ENCODE data around the gene MT1G.

GRCh38 chr16:56631197-56631596, 36.7 kb downstream of the MT1G start:
- no peak for TF ChIP-seq EP300 (IDR thresholded peaks at IDR 0.05; ENCODE audit: low read length)
- no peak for TF ChIP-seq EZH2 (IDR thresholded peaks at IDR 0.05; ENCODE audit: borderline replicate concordance, low read depth, low read length)
- no peak for TF ChIP-seq RFX1 (IDR thresholded peaks at IDR 0.05)
- TF ChIP-seq POLR2A (conservative IDR thresholded peaks at IDR 0.05): no peak
- no peak for TF ChIP-seq ZNF57 (CRISPR knock-in tag; IDR thresholded peaks at IDR 0.05)
- TF ChIP-seq ZNF3 (CRISPR knock-in tag; IDR thresholded peaks at IDR 0.05): no peak
- no peak for TF ChIP-seq HOMEZ (CRISPR knock-in tag; IDR thresholded peaks at IDR 0.05)
- no peak for TF ChIP-seq STAT6 (CRISPR knock-in tag; IDR thresholded peaks at IDR 0.05)
- TF ChIP-seq, protein P1, sequence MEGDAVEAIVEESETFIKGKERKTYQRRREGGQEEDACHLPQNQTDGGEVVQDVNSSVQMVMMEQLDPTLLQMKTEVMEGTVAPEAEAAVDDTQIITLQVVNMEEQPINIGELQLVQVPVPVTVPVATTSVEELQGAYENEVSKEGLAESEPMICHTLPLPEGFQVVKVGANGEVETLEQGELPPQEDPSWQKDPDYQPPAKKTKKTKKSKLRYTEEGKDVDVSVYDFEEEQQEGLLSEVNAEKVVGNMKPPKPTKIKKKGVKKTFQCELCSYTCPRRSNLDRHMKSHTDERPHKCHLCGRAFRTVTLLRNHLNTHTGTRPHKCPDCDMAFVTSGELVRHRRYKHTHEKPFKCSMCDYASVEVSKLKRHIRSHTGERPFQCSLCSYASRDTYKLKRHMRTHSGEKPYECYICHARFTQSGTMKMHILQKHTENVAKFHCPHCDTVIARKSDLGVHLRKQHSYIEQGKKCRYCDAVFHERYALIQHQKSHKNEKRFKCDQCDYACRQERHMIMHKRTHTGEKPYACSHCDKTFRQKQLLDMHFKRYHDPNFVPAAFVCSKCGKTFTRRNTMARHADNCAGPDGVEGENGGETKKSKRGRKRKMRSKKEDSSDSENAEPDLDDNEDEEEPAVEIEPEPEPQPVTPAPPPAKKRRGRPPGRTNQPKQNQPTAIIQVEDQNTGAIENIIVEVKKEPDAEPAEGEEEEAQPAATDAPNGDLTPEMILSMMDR (IDR thresholded peaks at IDR 0.05 in 2 of 3, conservative IDR thresholded peaks at IDR 0.05 in 1 of 3; ENCODE audit: insufficient read depth in 2 of 3, low read depth in 1 of 3, low read length in 3 of 3): no peak
- no peak for TF ChIP-seq ZNF586 (CRISPR knock-in tag; conservative IDR thresholded peaks at IDR 0.05)
- TF ChIP-seq TAF1 (IDR thresholded peaks at IDR 0.05; ENCODE audit: control insufficient read depth, extremely low read depth, insufficient read depth, low read length, severe bottlenecking): no peak
- TF ChIP-seq, protein P2, sequence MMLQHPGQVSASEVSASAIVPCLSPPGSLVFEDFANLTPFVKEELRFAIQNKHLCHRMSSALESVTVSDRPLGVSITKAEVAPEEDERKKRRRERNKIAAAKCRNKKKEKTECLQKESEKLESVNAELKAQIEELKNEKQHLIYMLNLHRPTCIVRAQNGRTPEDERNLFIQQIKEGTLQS (IDR thresholded peaks at IDR 0.05): no peak
- TF ChIP-seq, protein P2 (CRISPR knock-in tag; conservative IDR thresholded peaks at IDR 0.05): no peak
- no peak for TF ChIP-seq ZNF639 (CRISPR knock-in tag; conservative IDR thresholded peaks at IDR 0.05 in 1 of 2, IDR thresholded peaks at IDR 0.05 in 1 of 2)

Measured in K562 (cell line).